ENCODE results near the gene AP3D1. TPM values are rescaled to one million over a fixed set of nuclear protein-coding genes. Genes with fewer than 3 reads are reported as not detected.
"Not testable (repeated sequence)": the region's sequence is repeated elsewhere in the genome, so short reads cannot be mapped to it uniquely, and the experiment has no call there.

AP3D1 gene
- total and polyA plus RNA-seq, 9 donors = 36.7 to 102 (median 70.2) TPM

DNA sequence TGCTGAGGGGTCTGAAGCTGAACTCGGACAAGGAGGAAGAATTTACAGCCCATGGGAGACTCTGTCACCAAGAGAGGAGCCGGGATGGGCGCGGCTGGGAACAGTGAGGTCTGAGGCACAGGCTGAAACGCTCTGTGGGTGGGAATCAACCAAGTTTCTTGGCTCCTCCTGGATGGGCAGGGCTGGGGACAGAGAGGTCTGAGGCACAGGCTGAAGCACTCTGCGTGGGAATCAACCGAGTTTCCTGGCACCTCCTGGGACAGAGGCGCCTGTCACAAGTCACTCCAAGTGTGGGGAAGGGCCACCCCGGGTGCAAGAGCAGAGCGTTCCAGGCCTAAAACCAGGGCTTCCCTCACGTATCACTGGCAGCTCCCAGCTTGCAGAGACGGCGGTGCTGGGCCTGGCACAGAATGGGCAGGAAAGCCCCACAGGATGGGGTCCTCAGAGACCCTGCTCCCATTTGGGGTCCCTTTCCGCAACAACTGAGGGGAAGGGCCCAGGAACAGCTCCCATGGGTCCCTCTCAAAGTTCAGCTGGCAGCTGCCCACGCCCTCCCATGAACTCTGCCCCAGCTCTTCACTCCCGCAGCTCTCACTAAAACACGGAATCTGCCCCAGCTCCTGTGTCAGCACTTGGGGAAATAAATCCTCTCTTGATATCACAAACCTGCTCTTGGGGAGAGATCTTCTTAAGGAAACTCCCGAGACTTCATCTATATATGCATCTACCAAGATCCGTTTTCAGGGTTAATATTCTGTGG, 18.5 kb downstream of the AP3D1 start:
- intact Hi-C loops (cut with DNase I) = loop anchor here in 1 of 4 donors (10.0 kb wide), 1 partner anchor 252 kb away; no protein-coding TSS in a partner anchor
- Histone ChIP-seq H3K27me3 (no peaks in the 10 kb centered on the region), H3K36me3 (no peaks in the 10 kb centered on the region), H3K9me3 (no peaks in the 10 kb centered on the region), H3K27ac (no peak overlapping the region), H3K4me1 (ENCODE audit: insufficient read depth) (no peaks in the 10 kb centered on the region), H3K4me3 (no peak overlapping the region)
- TF ChIP-seq EP300 (IDR thresholded peaks at IDR 0.05) (no peak), POLR2A (IDR thresholded peaks at IDR 0.05) (no peak)
- TF ChIP-seq, protein P1, sequence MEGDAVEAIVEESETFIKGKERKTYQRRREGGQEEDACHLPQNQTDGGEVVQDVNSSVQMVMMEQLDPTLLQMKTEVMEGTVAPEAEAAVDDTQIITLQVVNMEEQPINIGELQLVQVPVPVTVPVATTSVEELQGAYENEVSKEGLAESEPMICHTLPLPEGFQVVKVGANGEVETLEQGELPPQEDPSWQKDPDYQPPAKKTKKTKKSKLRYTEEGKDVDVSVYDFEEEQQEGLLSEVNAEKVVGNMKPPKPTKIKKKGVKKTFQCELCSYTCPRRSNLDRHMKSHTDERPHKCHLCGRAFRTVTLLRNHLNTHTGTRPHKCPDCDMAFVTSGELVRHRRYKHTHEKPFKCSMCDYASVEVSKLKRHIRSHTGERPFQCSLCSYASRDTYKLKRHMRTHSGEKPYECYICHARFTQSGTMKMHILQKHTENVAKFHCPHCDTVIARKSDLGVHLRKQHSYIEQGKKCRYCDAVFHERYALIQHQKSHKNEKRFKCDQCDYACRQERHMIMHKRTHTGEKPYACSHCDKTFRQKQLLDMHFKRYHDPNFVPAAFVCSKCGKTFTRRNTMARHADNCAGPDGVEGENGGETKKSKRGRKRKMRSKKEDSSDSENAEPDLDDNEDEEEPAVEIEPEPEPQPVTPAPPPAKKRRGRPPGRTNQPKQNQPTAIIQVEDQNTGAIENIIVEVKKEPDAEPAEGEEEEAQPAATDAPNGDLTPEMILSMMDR (IDR thresholded peaks at IDR 0.05) = no peak
- no peak for DNase-seq
- 73 to 82% (median 82%) methylated on average over 19 of the region's 19 CpGs for WGBS, 3 donors

DNA sequence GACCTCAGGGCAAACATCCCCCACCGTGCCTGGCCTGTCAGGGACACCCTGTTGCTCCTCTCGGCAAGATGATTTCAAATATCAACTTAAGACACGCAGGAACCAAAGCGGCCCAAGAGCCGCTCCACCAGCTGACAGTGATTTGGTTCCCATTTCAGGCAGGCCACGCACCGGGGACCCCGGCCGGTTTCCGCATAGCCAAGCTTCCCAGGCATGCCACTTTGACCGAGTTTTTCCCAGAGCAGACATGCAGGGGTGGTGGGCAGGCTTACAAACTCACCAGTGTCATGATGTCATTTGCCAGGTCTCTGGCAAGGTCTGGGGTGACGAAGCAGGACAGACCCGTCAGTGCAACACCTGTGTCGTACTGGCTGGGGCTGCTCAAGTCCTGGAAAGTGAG, 19.2 kb downstream of the AP3D1 start:
- intact Hi-C loops (cut with DNase I) = loop anchor here in 1 of 4 donors (10.0 kb wide), 1 partner anchor 253 kb away; no protein-coding TSS in a partner anchor
- TF ChIP-seq POLR2A (IDR thresholded peaks at IDR 0.05) (no peak), EP300 (IDR thresholded peaks at IDR 0.05) (no peak)
- TF ChIP-seq, protein P1 (IDR thresholded peaks at IDR 0.05) = no peak
- Histone ChIP-seq H3K27ac (no peak overlapping the region), H3K36me3 (no peaks in the 10 kb centered on the region), H3K4me3 (no peak overlapping the region), H3K27me3 (no peaks in the 10 kb centered on the region), H3K9me3 (no peaks in the 10 kb centered on the region), H3K4me1 (ENCODE audit: insufficient read depth) (no peaks in the 10 kb centered on the region)
- WGBS, 3 donors = 90 to 94% (median 93%) methylated on average over 14 of the region's 14 CpGs
- no peak for DNase-seq

DNA sequence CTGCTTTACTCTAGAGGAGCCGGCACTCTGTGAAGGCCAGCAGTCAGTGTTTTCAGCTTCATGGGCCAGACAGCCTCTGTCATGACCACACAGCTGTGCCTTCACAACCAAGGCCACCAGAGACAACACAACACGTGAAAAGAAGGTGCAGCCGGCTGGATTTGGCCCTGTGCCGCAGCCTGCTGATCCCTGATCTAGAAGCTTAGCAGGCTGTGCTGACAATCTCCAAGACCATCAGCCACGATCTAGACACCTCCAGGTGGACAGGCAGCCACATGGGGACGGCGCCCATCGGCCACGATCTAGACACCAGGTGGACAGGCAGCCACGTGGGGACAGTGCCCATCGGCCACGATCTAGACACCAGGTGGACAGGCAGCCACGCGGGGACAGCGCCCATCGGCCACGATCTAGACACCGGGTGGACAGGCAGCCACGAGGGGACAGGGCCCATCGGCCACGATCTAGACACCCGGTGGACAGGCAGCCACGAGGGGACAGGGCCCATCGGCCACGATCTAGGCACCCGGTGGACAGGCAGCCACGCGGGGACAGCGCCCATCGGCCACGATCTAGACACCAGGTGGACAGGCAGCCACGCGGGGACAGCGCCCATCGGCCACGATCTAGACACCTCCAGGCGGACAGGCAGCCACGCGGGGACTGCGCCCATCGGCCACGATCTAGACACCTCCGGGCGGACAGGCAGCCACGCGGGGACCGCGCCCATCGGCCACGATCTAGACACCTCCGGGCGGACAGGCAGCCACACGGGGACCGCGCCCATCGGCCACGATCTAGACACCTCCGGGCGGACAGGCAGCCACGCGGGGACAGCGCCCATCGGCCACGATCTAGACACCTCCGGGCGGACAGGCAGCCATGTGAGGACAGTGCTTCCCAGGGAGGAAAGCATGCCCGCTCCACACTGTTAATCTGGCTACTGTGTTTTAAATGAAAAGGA, 20.1 kb downstream of the AP3D1 start:
- H3K36me3 ChIP-seq; DNase-seq; H3K4me3 ChIP-seq; H3K9me3 ChIP-seq; H3K4me1 ChIP-seq (ENCODE audit: insufficient read depth); H3K27me3 ChIP-seq; H3K27ac ChIP-seq: not testable (repeated sequence)
- intact Hi-C loops (cut with DNase I) = loop anchor here in 1 of 4 donors (10.0 kb wide), 1 partner anchor 254 kb away; no protein-coding TSS in a partner anchor
- WGBS, 3 donors = 83 to 88% (median 88%) methylated on average over 62 to 67 of the region's 67 CpGs

DNA sequence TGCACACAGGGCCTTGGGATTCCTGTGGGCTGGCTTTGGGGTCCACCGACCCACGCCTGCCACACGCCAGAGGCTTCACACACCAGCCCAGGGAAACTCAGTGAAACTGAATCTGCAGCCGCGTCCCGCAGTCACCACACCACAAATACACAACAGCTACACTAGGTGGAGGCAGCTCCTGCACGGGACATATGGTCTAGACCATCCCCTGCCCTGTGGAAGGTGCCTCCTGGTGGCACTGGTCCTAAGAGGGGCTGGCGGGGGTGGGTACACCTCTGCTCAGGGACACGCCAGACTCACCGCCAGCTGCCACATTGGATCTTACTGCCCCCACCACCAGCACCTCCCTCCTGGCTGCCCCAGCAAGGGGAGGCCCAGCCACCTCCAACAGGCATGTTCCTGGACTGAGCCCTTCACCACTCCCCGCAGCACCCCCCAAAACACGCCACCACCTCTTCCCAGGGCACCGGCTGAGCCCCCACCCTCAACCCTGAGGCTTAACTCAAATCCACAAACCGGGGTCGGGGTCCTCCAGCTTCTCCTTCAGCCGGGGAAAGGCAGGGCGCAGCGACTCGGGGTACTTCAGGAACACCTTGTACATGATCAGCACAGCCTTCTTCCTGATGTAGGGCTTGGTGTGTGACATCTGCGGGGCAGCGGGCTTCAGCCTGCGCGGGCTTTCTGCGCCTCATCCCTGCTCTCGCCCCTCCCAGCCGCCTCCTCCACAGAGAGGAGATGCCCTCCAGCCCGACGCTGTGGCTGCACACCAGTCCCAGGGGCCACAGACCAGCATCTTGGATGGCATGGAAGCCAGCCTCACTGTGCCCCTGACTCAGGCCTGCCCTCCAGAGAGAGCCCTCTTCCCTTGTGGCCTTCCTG, 21.2 kb downstream of the AP3D1 start:
- no peaks in the 10 kb centered on the region for H3K36me3 ChIP-seq

More for the DNA sequence above, 21.2 kb downstream of the AP3D1 start:
- H3K4me1 ChIP-seq (ENCODE audit: insufficient read depth) = no peaks in the 10 kb centered on the region
- TF ChIP-seq EP300 (IDR thresholded peaks at IDR 0.05) (no peak), POLR2A (IDR thresholded peaks at IDR 0.05) (no peak)
- TF ChIP-seq, protein P1 (IDR thresholded peaks at IDR 0.05) = no peak
- H3K4me3 ChIP-seq = no peak overlapping the region
- intact Hi-C loops (cut with DNase I) = loop anchor here in 1 of 4 donors (10.0 kb wide), 1 partner anchor 255 kb away; no protein-coding TSS in a partner anchor
- no peaks in the 10 kb centered on the region for H3K9me3 ChIP-seq
- no peak overlapping the region for H3K27ac ChIP-seq
- H3K27me3 ChIP-seq = no peaks in the 10 kb centered on the region
- 91 to 92% (median 91%) methylated on average over 28 of the region's 28 CpGs for WGBS, 3 donors
- no peak for DNase-seq

Data from ovary (tissue), 9 donors.